ENCODE data around the gene CLSTN1.
"Not testable (repeated sequence)": the region's sequence is repeated elsewhere in the genome, so short reads cannot be mapped to it uniquely, and the experiment has no call there.

The CLSTN1 gene

DNA sequence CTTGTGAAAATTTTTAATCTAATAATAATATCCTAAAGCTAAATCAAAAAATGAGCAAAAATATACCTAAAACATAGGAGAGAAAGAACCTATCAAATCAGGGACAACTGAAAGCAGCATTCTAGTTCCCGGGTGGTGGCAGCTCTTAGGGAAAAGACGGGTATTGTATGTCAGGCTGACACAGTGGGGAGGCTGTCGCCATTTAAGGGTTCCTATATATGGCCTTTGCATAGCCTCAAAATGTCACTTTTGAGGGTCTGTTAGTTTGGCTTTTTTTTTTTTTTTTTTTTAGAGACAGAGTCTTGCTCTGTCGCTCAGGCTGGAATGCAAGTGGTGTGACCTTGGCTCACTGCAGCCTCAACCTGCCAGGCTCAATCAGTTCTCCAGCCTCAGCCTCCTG lies 6.0 kb downstream of the CLSTN1 start:
- H3K27me3 Mint-ChIP-seq: no peaks in the 10 kb centered on the region
- H3K36me3 Mint-ChIP-seq (ENCODE audit: insufficient read depth): peaks cover 11% of the 10 kb centered on the region
- H3K27ac Mint-ChIP-seq (ENCODE audit: low read depth): no peak overlapping the region
- ATAC-seq (replicated peaks; ENCODE audit: extremely low read depth, poor library complexity, severe bottlenecking): no peak
- DNase-seq (ENCODE audit: low spot score in 2 of 2): no peak
- no peaks in the 10 kb centered on the region for H3K9me3 Mint-ChIP-seq
- H3K4me3 Mint-ChIP-seq: no peak overlapping the region
- peaks cover 37% of the 10 kb centered on the region for H3K4me1 Mint-ChIP-seq

DNA sequence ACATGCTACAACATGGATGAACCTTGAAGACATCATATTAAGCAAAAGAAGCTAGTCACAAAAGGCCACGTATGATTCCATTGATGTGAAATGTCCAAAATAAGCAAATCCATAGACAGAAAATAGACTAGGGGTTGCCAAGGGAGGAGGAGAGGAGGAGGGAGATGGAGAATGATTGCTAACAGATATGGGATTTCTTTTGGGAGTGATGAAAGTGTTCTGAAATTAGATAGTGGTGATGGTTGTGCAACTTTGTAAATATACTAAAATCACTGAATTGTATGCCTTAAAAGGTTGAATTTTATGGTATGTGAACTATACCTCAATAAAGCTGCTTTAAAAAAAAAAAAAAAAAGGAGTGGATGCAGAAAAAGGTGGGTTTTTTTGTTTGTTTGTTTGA lies 7.6 kb downstream of the CLSTN1 start:
- ATAC-seq (replicated peaks; ENCODE audit: extremely low read depth, poor library complexity, severe bottlenecking): no peak
- Mint-ChIP-seq H3K4me1 (peaks cover 27% of the 10 kb centered on the region), H3K27ac (ENCODE audit: low read depth) (no peak overlapping the region), H3K27me3 (no peaks in the 10 kb centered on the region), H3K9me3 (no peaks in the 10 kb centered on the region), H3K4me3 (no peak overlapping the region), H3K36me3 (ENCODE audit: insufficient read depth) (peaks cover 9% of the 10 kb centered on the region)
- DNase-seq (ENCODE audit: low spot score in 2 of 2): no peak

DNA sequence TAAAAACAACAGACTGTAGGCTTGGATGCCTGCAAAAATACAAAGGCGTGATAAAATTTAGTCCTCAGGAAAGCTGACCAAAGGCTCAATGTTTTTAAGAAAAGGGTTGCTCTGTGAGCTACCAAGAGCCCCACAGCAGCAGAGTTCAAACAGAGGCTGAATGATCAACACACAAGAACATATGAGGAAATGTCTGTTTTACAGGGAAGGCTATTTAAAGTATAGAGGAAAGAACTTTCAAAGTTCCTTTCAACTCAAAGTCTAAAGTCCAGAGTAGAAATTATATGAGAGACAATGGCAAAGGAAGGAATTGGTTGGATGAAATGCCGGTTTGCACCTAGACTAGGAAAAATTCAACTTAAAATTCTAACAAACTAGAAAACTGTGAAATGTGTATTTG lies 8.6 kb downstream of the CLSTN1 start:
- no peak for DNase-seq (ENCODE audit: low spot score in 2 of 2)
- Mint-ChIP-seq H3K27me3 (no peaks in the 10 kb centered on the region), H3K36me3 (ENCODE audit: insufficient read depth) (peaks cover 8% of the 10 kb centered on the region), H3K4me3 (no peak overlapping the region), H3K27ac (ENCODE audit: low read depth) (no peak overlapping the region), H3K9me3 (no peaks in the 10 kb centered on the region), H3K4me1 (peaks cover 26% of the 10 kb centered on the region)
- no peak for ATAC-seq (replicated peaks; ENCODE audit: extremely low read depth, poor library complexity, severe bottlenecking)

DNA sequence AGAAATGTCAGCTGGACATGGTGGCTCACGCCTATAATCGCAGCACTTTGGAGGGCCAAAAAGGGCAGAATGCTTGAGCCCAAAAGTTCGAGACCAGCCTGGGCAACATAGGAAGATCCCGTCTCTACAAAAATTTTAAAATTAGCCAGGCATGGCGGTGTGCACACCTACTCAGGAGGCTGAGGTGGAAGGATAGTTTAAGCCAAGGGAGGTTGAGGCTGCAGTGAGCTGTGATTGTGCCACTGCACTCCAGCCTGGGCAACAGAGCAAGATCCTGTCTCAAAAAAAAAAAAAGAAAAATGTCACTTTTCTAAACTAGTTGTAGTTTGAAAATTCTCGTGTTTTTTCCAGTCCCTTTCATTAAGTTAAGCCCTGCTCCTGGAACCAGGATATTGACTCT lies 9.1 kb downstream of the CLSTN1 start:
- Mint-ChIP-seq H3K27ac (ENCODE audit: low read depth) (no peak overlapping the region), H3K4me1 (peaks cover 28% of the 10 kb centered on the region), H3K4me3 (no peak overlapping the region), H3K9me3 (no peaks in the 10 kb centered on the region), H3K36me3 (ENCODE audit: insufficient read depth) (peaks cover 8% of the 10 kb centered on the region), H3K27me3 (no peaks in the 10 kb centered on the region)
- DNase-seq (ENCODE audit: low spot score in 2 of 2) (no peak), ATAC-seq (replicated peaks; ENCODE audit: extremely low read depth, poor library complexity, severe bottlenecking) (no peak)

DNA sequence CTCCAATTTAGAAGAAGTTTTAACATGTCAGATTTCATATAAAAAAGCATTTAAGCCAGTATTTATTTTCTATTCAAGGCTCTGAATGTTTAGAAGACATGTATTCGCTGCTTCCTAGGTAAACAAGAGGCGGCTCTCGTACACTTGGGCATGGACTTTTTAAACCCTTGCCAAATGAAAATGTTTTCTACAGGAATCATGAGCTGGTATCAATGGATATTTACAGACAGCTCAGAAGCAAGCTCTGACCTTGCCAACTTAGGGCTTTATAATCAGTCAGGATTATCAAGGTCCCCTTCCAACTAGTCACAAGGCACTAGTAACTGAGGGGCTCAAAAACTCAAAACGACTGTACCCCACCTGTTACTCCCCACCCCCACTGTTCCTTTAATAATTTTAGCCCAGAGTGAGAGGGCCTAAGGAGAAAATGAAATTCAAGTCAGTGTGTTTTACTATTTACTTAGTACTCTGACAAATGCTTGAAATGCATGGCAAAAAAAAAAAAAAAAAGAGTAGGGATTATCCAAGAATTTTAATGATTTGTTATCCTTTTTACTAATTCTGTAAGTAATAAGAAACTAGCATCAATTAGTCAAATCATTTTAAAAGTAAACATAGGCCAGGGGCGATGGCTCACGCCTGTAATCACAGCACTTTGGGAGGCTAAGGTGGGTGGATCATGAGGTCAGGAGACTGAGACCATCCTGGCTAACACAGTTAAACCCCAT lies 12.4 kb downstream of the CLSTN1 start:
- Mint-ChIP-seq H3K27me3 (no peaks in the 10 kb centered on the region), H3K36me3 (ENCODE audit: insufficient read depth) (peaks cover 8% of the 10 kb centered on the region)

DNA sequence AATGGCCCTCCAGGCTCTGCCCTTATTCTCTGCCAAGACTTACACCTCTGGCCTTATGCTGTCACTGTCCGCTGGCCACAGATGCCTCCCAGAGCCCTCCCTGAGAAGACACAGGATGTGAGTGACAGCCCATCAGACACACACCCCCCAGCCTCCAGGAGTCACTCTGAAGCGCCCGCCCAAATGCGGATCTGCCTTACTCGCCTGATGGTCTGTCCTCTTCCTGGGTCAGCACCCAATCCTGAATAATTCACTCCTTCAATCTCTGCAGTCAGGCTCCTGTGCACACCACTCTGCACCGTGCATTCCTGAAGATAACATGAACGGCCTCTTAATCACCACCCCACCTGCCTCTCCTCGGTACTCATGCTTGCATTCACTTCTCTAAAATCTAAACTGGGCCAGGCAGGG lies 14.7 kb downstream of the CLSTN1 start:
- H3K27me3 Mint-ChIP-seq: no peaks in the 10 kb centered on the region
- peak overlapping the region; percentile 58 for H3K27ac Mint-ChIP-seq (ENCODE audit: low read depth)
- H3K9me3 Mint-ChIP-seq: no peaks in the 10 kb centered on the region
- ATAC-seq (replicated peaks; ENCODE audit: extremely low read depth, poor library complexity, severe bottlenecking) (no peak), DNase-seq (ENCODE audit: low spot score in 2 of 2) (no peak)
- H3K36me3 Mint-ChIP-seq (ENCODE audit: insufficient read depth): peaks cover 3% of the 10 kb centered on the region
- H3K4me3 Mint-ChIP-seq: no peak overlapping the region
- H3K4me1 Mint-ChIP-seq: peaks cover 41% of the 10 kb centered on the region

More for the DNA sequence above, 12.4 kb downstream of the CLSTN1 start:
- Mint-ChIP-seq H3K9me3 (no peaks in the 10 kb centered on the region), H3K4me3 (no peak overlapping the region), H3K4me1 (peaks cover 50% of the 10 kb centered on the region), H3K27ac (ENCODE audit: low read depth) (peak overlapping the region; percentile 42)
- DNase-seq (ENCODE audit: low spot score in 2 of 2) (no peak), ATAC-seq (replicated peaks; ENCODE audit: extremely low read depth, poor library complexity, severe bottlenecking) (no peak)

DNA sequence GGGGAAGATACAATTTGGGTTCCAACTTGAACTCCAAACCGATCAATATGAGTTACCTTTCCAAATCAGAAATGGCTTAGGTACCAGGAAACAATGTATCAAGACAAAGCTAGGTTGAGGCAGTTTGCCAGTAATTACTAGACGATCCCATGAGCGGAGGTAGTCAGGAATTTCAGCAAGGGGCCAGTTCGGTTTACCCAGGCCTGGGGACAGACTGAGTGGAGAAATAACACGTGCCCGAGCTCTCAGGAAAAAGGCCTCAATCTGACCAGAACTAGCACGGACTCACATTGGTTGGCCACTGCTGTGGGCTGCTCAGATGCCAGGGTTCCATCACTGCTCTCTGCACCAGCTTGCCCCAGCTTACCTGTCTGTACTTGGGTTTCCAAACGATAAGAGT lies 15.3 kb downstream of the CLSTN1 start:
- Mint-ChIP-seq H3K4me1 (peaks cover 41% of the 10 kb centered on the region), H3K4me3 (no peak overlapping the region), H3K9me3 (no peaks in the 10 kb centered on the region), H3K27ac (ENCODE audit: low read depth) (no peak overlapping the region), H3K27me3 (no peaks in the 10 kb centered on the region), H3K36me3 (ENCODE audit: insufficient read depth) (no peaks in the 10 kb centered on the region)
- DNase-seq (ENCODE audit: low spot score in 2 of 2) (no peak), ATAC-seq (replicated peaks; ENCODE audit: extremely low read depth, poor library complexity, severe bottlenecking) (no peak)

DNA sequence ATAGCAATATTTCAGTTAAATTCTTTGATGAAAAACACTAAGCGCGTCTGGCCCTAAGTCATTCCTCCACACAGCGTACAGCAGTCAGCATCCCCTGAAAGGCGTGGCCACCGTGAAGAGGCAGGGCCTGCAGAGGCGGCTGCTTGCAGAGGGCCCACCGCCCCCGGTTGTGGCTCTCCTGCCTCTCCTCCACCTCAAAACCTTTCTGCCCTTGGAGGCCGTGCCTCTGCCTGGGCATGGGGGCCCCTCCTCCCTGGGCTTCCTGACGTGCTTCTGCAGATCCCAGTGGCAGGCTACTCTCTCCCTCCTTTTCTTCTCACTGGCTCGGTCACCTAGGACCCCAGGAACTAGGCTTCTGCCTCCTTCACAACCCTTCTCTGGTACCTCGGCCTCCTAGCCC lies 16.2 kb downstream of the CLSTN1 start:
- Mint-ChIP-seq H3K27ac (ENCODE audit: low read depth) (peak overlapping the region; percentile 56), H3K36me3 (ENCODE audit: insufficient read depth) (peaks cover 3% of the 10 kb centered on the region), H3K9me3 (no peaks in the 10 kb centered on the region), H3K4me3 (no peak overlapping the region), H3K27me3 (no peaks in the 10 kb centered on the region), H3K4me1 (peaks cover 41% of the 10 kb centered on the region)
- DNase-seq (ENCODE audit: low spot score in 2 of 2) (no peak), ATAC-seq (replicated peaks; ENCODE audit: extremely low read depth, poor library complexity, severe bottlenecking) (no peak)

DNA sequence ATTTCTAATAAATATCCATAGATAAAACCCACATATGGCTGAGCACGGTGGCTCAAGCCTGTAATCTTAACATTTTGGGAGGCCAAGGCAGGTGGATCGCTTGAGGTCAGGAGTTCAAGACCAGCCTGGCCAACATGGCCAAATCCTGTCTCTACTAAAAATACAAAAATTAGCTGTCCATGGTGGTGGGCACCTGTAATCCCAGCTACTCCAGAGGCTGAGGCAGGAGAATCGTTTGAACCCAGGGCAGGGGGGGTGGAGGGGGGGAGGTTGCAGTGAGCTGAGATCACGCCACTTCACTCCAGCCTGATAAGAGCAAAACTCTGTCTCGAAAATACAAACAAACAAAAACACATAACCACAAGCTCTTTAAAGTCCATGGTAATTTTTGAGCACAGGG lies 17.8 kb downstream of the CLSTN1 start:
- H3K9me3 Mint-ChIP-seq; H3K4me3 Mint-ChIP-seq; DNase-seq (ENCODE audit: low spot score in 2 of 2); H3K36me3 Mint-ChIP-seq (ENCODE audit: insufficient read depth); H3K27ac Mint-ChIP-seq (ENCODE audit: low read depth); H3K27me3 Mint-ChIP-seq; ATAC-seq (replicated peaks; ENCODE audit: extremely low read depth, poor library complexity, severe bottlenecking): not testable (repeated sequence)
- peaks cover 51% of the 10 kb centered on the region for H3K4me1 Mint-ChIP-seq

DNA sequence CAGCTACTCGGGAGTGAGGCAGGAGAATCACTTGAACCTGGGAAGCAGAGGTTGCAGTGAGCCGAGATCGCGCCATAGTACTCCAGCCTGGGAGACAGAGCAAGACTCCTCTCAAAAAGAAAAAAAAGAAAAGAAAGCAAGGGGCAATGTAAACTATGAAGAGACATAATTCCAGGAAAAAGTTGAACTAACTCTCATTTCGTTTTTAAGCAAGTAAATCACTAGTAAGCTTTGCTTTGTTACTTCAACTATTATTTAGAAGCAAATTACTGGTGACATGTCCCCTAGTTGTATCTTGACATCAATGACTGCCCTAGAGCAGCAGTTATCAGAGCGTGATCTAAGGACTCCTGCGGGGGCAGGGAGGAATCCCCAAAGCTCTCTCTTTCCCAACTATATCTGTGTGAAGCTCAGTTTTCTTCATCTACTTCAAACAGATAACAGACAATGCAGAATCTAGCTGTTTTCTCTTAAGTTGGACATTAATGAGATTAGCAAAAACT lies 18.7 kb downstream of the CLSTN1 start:
- DNase-seq (ENCODE audit: low spot score in 2 of 2) (no peak), ATAC-seq (replicated peaks; ENCODE audit: extremely low read depth, poor library complexity, severe bottlenecking) (no peak)
- no peak overlapping the region for H3K4me3 Mint-ChIP-seq
- peaks cover 47% of the 10 kb centered on the region for H3K4me1 Mint-ChIP-seq
- no peak overlapping the region for H3K27ac Mint-ChIP-seq (ENCODE audit: low read depth)
- H3K36me3 Mint-ChIP-seq (ENCODE audit: insufficient read depth): peaks cover 4% of the 10 kb centered on the region
- no peaks in the 10 kb centered on the region for H3K27me3 Mint-ChIP-seq
- no peaks in the 10 kb centered on the region for H3K9me3 Mint-ChIP-seq

DNA sequence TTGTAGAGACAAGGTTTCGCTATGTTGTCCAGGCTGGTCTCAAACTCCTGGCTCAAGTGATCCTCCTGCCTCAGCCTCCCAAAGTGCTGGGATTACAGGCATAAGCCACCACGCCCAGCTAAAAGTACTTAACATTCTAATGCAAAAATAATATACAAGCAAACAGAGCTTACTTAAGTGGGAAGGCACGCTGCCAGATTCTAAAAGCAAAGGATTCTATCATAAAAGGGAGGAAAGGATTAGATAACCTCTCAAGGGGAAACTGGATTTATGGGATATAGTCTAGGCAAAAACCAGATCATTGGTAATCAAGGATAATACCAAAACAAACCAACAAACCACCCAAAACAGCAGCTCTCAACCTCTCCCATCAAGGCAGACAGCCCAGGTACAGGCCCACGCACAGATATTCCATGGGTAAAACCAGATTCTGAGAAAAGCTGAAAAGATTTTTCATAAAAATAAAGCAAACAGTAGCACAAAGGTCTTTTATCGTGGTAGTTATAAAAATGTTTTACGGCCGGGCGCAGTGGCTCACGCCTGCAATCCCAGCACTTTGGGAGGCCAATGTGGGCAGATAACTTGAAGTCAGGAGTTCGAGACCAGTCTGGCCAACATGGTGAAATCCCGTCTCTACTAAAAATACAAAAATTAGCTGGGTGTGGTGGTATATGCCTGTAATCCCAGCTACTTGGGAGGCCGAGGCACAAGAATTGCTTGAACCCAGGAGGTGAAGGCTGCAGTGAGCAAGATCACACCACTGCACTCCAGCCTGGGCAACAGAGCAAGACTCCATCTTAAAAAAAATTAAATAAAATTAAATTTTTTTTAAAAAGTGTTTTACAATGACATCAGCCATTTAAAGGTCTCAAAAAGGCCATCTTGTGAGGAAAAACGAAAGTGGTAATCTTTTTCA lies 20.5 kb downstream of the CLSTN1 start:
- peak overlapping the region; percentile 62 for H3K27ac Mint-ChIP-seq (ENCODE audit: low read depth)
- not testable (repeated sequence) for H3K27me3 Mint-ChIP-seq; H3K9me3 Mint-ChIP-seq; H3K36me3 Mint-ChIP-seq (ENCODE audit: insufficient read depth); H3K4me3 Mint-ChIP-seq; ATAC-seq (replicated peaks; ENCODE audit: extremely low read depth, poor library complexity, severe bottlenecking); DNase-seq (ENCODE audit: low spot score in 2 of 2)
- peaks cover 40% of the 10 kb centered on the region for H3K4me1 Mint-ChIP-seq

DNA sequence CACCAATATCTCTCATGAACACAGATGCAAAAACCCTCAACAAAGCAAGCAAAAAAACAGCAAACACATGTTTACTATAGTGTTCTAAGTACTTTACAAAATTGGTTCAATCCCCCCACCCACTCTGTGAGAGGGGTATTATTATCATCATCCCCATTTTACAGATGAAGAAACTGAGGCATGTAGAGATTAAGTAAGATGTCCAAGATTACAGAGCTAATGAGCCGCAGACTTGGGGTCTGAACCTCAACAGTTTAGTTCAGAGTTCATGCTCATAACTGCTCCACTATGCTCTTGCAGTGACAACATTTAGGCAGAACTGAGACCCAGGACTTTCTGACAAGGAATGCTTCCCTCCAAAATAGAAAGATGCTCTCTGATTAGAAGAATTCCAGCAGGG lies 21.9 kb downstream of the CLSTN1 start:
- Mint-ChIP-seq H3K27ac (ENCODE audit: low read depth) (no peak overlapping the region), H3K4me3 (no peak overlapping the region), H3K36me3 (ENCODE audit: insufficient read depth) (peaks cover 4% of the 10 kb centered on the region), H3K4me1 (peaks cover 44% of the 10 kb centered on the region), H3K27me3 (no peaks in the 10 kb centered on the region), H3K9me3 (no peaks in the 10 kb centered on the region)
- DNase-seq (ENCODE audit: low spot score in 2 of 2): no peak
- no peak for ATAC-seq (replicated peaks; ENCODE audit: extremely low read depth, poor library complexity, severe bottlenecking)
